ENCODE data around the gene EVI2B.

Gene EVI2B

DNA sequence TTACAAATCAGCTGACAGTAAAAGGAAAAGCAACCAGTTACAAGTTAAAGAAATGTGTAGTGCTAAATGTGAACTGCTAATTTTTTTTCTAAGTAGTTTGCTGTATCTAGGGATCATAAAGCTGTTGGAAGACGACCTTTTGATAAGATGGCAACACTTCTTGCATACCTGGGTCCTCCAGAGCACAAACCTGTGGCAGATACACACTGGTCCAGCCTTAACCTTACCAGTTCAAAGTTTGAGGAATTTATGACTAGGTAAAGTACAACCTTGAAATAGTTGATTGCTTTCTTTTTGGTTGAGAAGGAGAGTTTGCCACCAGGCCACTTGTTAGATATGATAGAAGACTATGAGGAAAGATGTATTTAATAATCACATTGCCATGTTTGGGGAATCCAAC is 52.3 kb downstream of the EVI2B start:
- Histone ChIP-seq H3K9me3 (ENCODE audit: control insufficient read depth, low read length) (no peaks in the 10 kb centered on the region), H3K23ac (ENCODE audit: low read length in 2 of 2) (no peak overlapping the region), H3K4ac (ENCODE audit: low read depth in 1 of 2, low read length in 2 of 2) (no peak overlapping the region), H3K36me3 (ENCODE audit: control insufficient read depth in 1 of 2, insufficient read depth in 2 of 2, low read depth in 1 of 2, low read length in 2 of 2) (peaks cover 0 to 66% of the 10 kb centered on the region in 2 experiments), H3K79me1 (replicated peaks; ENCODE audit: low read length, poor library complexity, severe bottlenecking) (peaks cover 2% of the 10 kb centered on the region), H3K27ac (ENCODE audit: low read length, poor library complexity, severe bottlenecking) (no peak overlapping the region), H3K4me1 (ENCODE audit: control insufficient read depth, insufficient read depth, low read depth, low read length) (no peaks in the 10 kb centered on the region), H3K27me3 (ENCODE audit: control insufficient read depth in 1 of 2, insufficient read depth in 1 of 2, low read length in 2 of 2) (no peaks in the 10 kb centered on the region), H3K4me3 (ENCODE audit: insufficient read depth in 1 of 2, low read depth in 1 of 2, low read length in 2 of 2) (no peak overlapping the region), H2BK12ac (ENCODE audit: low read length in 2 of 2) (no peak overlapping the region), H3K18ac (ENCODE audit: low read depth in 1 of 2, low read length in 2 of 2) (no peak overlapping the region), H2BK15ac (ENCODE audit: low read depth, poor library complexity, severe bottlenecking) (no peak overlapping the region), H3K4me2 (ENCODE audit: low read length, poor library complexity, severe bottlenecking) (no peak overlapping the region), H2BK5ac (ENCODE audit: low read depth, low read length, poor library complexity, severe bottlenecking) (no peak overlapping the region), H4K91ac (ENCODE audit: low read length) (no peak overlapping the region), H2BK120ac (ENCODE audit: low read depth, low read length) (no peak overlapping the region), H3K14ac (ENCODE audit: low read length in 2 of 2) (no peak overlapping the region), H3K9ac (ENCODE audit: low read length) (no peak overlapping the region), H2AFZ (ENCODE audit: low read depth, low read length) (no peak overlapping the region), H2AK5ac (ENCODE audit: low read length, severe bottlenecking) (no peak overlapping the region), H4K8ac (ENCODE audit: low read length) (no peak overlapping the region)
- 100% methylated on average over 1 of the region's 1 CpG for WGBS
- no peak for DNase-seq

- Histone ChIP-seq H3K14ac (ENCODE audit: low read length in 2 of 2) (no peak overlapping the region), H3K4me2 (ENCODE audit: low read length, poor library complexity, severe bottlenecking) (no peak overlapping the region), H3K23ac (ENCODE audit: low read length in 2 of 2) (no peak overlapping the region), H4K91ac (ENCODE audit: low read length) (no peak overlapping the region), H3K9me3 (ENCODE audit: control insufficient read depth, low read length) (no peaks in the 10 kb centered on the region), H3K27ac (ENCODE audit: low read length, poor library complexity, severe bottlenecking) (no peak overlapping the region), H2AK5ac (ENCODE audit: low read length, severe bottlenecking) (no peak overlapping the region), H3K27me3 (ENCODE audit: control insufficient read depth in 1 of 2, insufficient read depth in 1 of 2, low read length in 2 of 2) (no peaks in the 10 kb centered on the region), H2BK12ac (ENCODE audit: low read length in 2 of 2) (no peak overlapping the region), H2BK15ac (ENCODE audit: low read depth, poor library complexity, severe bottlenecking) (no peak overlapping the region), H2AFZ (ENCODE audit: low read depth, low read length) (no peak overlapping the region), H2BK5ac (ENCODE audit: low read depth, low read length, poor library complexity, severe bottlenecking) (no peak overlapping the region), H4K8ac (ENCODE audit: low read length) (no peak overlapping the region), H3K36me3 (ENCODE audit: control insufficient read depth in 1 of 2, insufficient read depth in 2 of 2, low read depth in 1 of 2, low read length in 2 of 2) (peaks cover 0 to 53% of the 10 kb centered on the region in 2 experiments), H3K79me1 (replicated peaks; ENCODE audit: low read length, poor library complexity, severe bottlenecking) (peaks cover 2% of the 10 kb centered on the region), H2BK120ac (ENCODE audit: low read depth, low read length) (no peak overlapping the region), H3K9ac (ENCODE audit: low read length) (no peak overlapping the region), H3K4ac (ENCODE audit: low read depth in 1 of 2, low read length in 2 of 2) (no peak overlapping the region), H3K4me3 (ENCODE audit: insufficient read depth in 1 of 2, low read depth in 1 of 2, low read length in 2 of 2) (no peak overlapping the region), H3K18ac (ENCODE audit: low read depth in 1 of 2, low read length in 2 of 2) (no peak overlapping the region), H3K4me1 (ENCODE audit: control insufficient read depth, insufficient read depth, low read depth, low read length) (no peaks in the 10 kb centered on the region)
- DNase-seq = no peak
- 100% methylated on average over 3 of the region's 3 CpGs for WGBS
Observed at GRCh38 chr17:31260151-31260550, 53.7 kb downstream of the EVI2B start.

DNA sequence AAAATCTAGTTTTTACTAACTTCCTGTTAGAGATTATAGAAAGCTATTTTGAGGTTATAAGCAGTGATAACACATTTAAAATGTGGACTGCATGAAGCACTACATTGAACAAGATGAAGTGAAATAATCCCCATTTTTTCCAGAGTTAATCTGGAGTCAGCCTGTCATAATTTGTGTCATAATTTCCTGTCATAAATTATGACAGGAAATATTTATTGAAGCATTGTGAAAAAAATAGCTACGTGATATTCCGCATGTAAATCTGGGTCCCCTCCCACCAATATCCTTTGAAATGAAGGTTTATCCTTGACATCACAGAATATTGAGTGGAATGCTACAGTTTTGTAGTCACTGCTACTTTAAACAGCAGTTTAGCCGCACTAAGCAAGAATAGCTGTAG is 56.9 kb downstream of the EVI2B start:
- Histone ChIP-seq H3K4ac (ENCODE audit: low read depth in 1 of 2, low read length in 2 of 2) (no peak overlapping the region), H2BK12ac (ENCODE audit: low read length in 2 of 2) (no peak overlapping the region), H3K4me2 (ENCODE audit: low read length, poor library complexity, severe bottlenecking) (no peak overlapping the region), H2BK15ac (ENCODE audit: low read depth, poor library complexity, severe bottlenecking) (no peak overlapping the region), H2BK120ac (ENCODE audit: low read depth, low read length) (no peak overlapping the region), H3K79me1 (replicated peaks; ENCODE audit: low read length, poor library complexity, severe bottlenecking) (peaks cover 2% of the 10 kb centered on the region), H3K23ac (ENCODE audit: low read length in 2 of 2) (no peak overlapping the region), H3K9ac (ENCODE audit: low read length) (no peak overlapping the region), H3K9me3 (ENCODE audit: control insufficient read depth, low read length) (no peaks in the 10 kb centered on the region), H4K91ac (ENCODE audit: low read length) (no peak overlapping the region), H3K36me3 (ENCODE audit: control insufficient read depth in 1 of 2, insufficient read depth in 2 of 2, low read depth in 1 of 2, low read length in 2 of 2) (peaks cover 0 to 58% of the 10 kb centered on the region in 2 experiments), H2AK5ac (ENCODE audit: low read length, severe bottlenecking) (no peak overlapping the region), H3K4me3 (ENCODE audit: insufficient read depth in 1 of 2, low read depth in 1 of 2, low read length in 2 of 2) (no peak overlapping the region), H3K14ac (ENCODE audit: low read length in 2 of 2) (no peak overlapping the region), H2AFZ (ENCODE audit: low read depth, low read length) (no peak overlapping the region), H2BK5ac (ENCODE audit: low read depth, low read length, poor library complexity, severe bottlenecking) (no peak overlapping the region), H4K8ac (ENCODE audit: low read length) (no peak overlapping the region), H3K27me3 (ENCODE audit: control insufficient read depth in 1 of 2, insufficient read depth in 1 of 2, low read length in 2 of 2) (no peaks in the 10 kb centered on the region), H3K4me1 (ENCODE audit: control insufficient read depth, insufficient read depth, low read depth, low read length) (no peaks in the 10 kb centered on the region), H3K18ac (ENCODE audit: low read depth in 1 of 2, low read length in 2 of 2) (no peak overlapping the region), H3K27ac (ENCODE audit: low read length, poor library complexity, severe bottlenecking) (no peak overlapping the region)
- 94% methylated on average over 2 of the region's 3 CpGs for WGBS
- no peak for DNase-seq

DNA sequence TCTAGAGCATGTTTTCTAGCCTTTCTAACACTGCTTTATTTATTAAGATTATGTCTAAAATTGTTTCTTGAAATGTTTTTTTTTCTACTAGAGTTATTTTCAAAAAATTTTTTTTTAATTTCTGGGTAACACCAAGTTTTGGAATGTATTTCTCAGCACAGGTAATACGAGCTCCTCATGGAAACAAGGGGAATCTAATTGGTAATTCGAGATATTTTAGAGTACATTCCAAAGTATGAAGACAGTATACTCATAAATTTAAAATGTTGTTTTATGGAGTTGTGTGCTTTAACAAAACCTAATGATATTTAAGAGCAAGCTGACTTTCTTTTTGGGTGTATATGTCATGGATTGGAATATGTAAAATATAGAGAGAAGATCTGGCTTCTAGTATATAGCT is 59.2 kb downstream of the EVI2B start:
- H3K36me3 ChIP-seq (ENCODE audit: control insufficient read depth in 1 of 2, insufficient read depth in 2 of 2, low read depth in 1 of 2, low read length in 2 of 2) = peaks cover 0 to 39% of the 10 kb centered on the region in 2 experiments

More for the DNA sequence above, 59.2 kb downstream of the EVI2B start:
- H2BK120ac ChIP-seq (ENCODE audit: low read depth, low read length) = no peak overlapping the region
- no peak overlapping the region for H3K9ac ChIP-seq (ENCODE audit: low read length)
- H3K14ac ChIP-seq (ENCODE audit: low read length in 2 of 2) = no peak overlapping the region
- no peak overlapping the region for H2AFZ ChIP-seq (ENCODE audit: low read depth, low read length)
- H3K27me3 ChIP-seq (ENCODE audit: control insufficient read depth in 1 of 2, insufficient read depth in 1 of 2, low read length in 2 of 2) = no peaks in the 10 kb centered on the region
- no peak overlapping the region for H2AK5ac ChIP-seq (ENCODE audit: low read length, severe bottlenecking)
- H2BK15ac ChIP-seq (ENCODE audit: low read depth, poor library complexity, severe bottlenecking) = no peak overlapping the region
- no peak overlapping the region for H3K18ac ChIP-seq (ENCODE audit: low read depth in 1 of 2, low read length in 2 of 2)
- H3K4ac ChIP-seq (ENCODE audit: low read depth in 1 of 2, low read length in 2 of 2) = no peak overlapping the region
- H3K9me3 ChIP-seq (ENCODE audit: control insufficient read depth, low read length) = no peaks in the 10 kb centered on the region
- no peak overlapping the region for H3K4me2 ChIP-seq (ENCODE audit: low read length, poor library complexity, severe bottlenecking)
- H3K27ac ChIP-seq (ENCODE audit: low read length, poor library complexity, severe bottlenecking) = no peak overlapping the region
- no peak overlapping the region for H4K8ac ChIP-seq (ENCODE audit: low read length)
- H2BK12ac ChIP-seq (ENCODE audit: low read length in 2 of 2) = no peak overlapping the region
- no peak overlapping the region for H4K91ac ChIP-seq (ENCODE audit: low read length)
- no peaks in the 10 kb centered on the region for H3K4me1 ChIP-seq (ENCODE audit: control insufficient read depth, insufficient read depth, low read depth, low read length)
- H2BK5ac ChIP-seq (ENCODE audit: low read depth, low read length, poor library complexity, severe bottlenecking) = no peak overlapping the region
- no peak for DNase-seq
- 94% methylated on average over 2 of the region's 2 CpGs for WGBS
- no peaks in the 10 kb centered on the region for H3K79me1 ChIP-seq (replicated peaks; ENCODE audit: low read length, poor library complexity, severe bottlenecking)
- no peak overlapping the region for H3K4me3 ChIP-seq (ENCODE audit: insufficient read depth in 1 of 2, low read depth in 1 of 2, low read length in 2 of 2)
- no peak overlapping the region for H3K23ac ChIP-seq (ENCODE audit: low read length in 2 of 2)
